PFSK-1 (cell line): ENCODE measurements around the gene LRCH1.

Source experiments
- FOXP2 ChIP-seq: optimal IDR thresholded peaks from 2 replicates; pipeline ENCODE3; 2011; ENCODE audit warnings: borderline replicate concordance, control low read depth, inconsistent platforms; ENCODE audit not compliant: insufficient read depth; ENCODE audit errors: extremely low read length, extremely low read depth
- POLR2AphosphoS5 ChIP-seq: IDR thresholded peaks from 2 replicates; pipeline ENCODE4 v1.6.1; 2012; ENCODE audit warnings: low read depth, mild to moderate bottlenecking, control low read depth, low read length, moderate library complexity
- SIN3A ChIP-seq: IDR thresholded peaks from 2 replicates; pipeline ENCODE4 v1.6.1; 2012; ENCODE audit warnings: mild to moderate bottlenecking, low read length, moderate library complexity, borderline replicate concordance; ENCODE audit not compliant: insufficient read depth
- TAF1 ChIP-seq: IDR thresholded peaks from 2 replicates; pipeline ENCODE4 v1.6.1; 2012; ENCODE audit warnings: low read length, control low read depth, borderline replicate concordance; ENCODE audit not compliant: insufficient read depth
- TF ChIP-seq, protein P1 (sequence below), 2 experiments: IDR thresholded peaks; 2 replicates each; pipeline versions ENCODE4 v1.6.1 to v1.8.0; 2011 to 2012; ENCODE audit warnings: low read depth in 2 of 2, low read length in 2 of 2, control low read depth in 1 of 2, inconsistent platforms in 1 of 2, mild to moderate bottlenecking in 1 of 2, moderate library complexity in 1 of 2; ENCODE audit not compliant: insufficient read depth in 1 of 2

- TF ChIP-seq POLR2AphosphoS5, result no peak
- TF ChIP-seq SIN3A, result no peak
- no peak for TF ChIP-seq TAF1
- TF ChIP-seq, protein P1, sequence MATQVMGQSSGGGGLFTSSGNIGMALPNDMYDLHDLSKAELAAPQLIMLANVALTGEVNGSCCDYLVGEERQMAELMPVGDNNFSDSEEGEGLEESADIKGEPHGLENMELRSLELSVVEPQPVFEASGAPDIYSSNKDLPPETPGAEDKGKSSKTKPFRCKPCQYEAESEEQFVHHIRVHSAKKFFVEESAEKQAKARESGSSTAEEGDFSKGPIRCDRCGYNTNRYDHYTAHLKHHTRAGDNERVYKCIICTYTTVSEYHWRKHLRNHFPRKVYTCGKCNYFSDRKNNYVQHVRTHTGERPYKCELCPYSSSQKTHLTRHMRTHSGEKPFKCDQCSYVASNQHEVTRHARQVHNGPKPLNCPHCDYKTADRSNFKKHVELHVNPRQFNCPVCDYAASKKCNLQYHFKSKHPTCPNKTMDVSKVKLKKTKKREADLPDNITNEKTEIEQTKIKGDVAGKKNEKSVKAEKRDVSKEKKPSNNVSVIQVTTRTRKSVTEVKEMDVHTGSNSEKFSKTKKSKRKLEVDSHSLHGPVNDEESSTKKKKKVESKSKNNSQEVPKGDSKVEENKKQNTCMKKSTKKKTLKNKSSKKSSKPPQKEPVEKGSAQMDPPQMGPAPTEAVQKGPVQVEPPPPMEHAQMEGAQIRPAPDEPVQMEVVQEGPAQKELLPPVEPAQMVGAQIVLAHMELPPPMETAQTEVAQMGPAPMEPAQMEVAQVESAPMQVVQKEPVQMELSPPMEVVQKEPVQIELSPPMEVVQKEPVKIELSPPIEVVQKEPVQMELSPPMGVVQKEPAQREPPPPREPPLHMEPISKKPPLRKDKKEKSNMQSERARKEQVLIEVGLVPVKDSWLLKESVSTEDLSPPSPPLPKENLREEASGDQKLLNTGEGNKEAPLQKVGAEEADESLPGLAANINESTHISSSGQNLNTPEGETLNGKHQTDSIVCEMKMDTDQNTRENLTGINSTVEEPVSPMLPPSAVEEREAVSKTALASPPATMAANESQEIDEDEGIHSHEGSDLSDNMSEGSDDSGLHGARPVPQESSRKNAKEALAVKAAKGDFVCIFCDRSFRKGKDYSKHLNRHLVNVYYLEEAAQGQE (IDR thresholded peaks at IDR 0.05; ENCODE audit: insufficient read depth in 1 of 2, low read depth in 2 of 2, low read length in 2 of 2), result no peak
- TF ChIP-seq FOXP2, result no peak
Measured at GRCh38 chr13:46683676-46684260, 130.8 kb downstream of the LRCH1 start.
